Panc1 (cell line): ENCODE measurements around the gene DPEP3. TPM values are rescaled to one million over a fixed set of nuclear protein-coding genes. Genes with fewer than 3 reads are reported as not detected.

Experiments used
- ATAC-seq: fragments of 200-7000 bp; cut with Tn5 transposase; 2 replicates; pipeline ENCODE4 v1.9.1; 2020; ENCODE audit warnings: mild to moderate bottlenecking, moderate library complexity
- BruUV-seq: library from RNA; stranded (reverse); fragments of 400-500 nt; replicated peaks from 2 replicates; lab custom pipeline; 2021; lab: Mats Ljungman, UMichigan
- CTCF ChIA-PET: fragments of 300-600 bp; sonication (Branson Sonifier 250); formaldehyde crosslinking; loops from one replicate; lab custom pipeline; 2022; ENCODE audit warnings: antibody characterized with exemption; lab: Charles Lee
- POLR2A ChIA-PET: fragments of 300-600 bp; sonication (Branson Sonifier 250); formaldehyde crosslinking; loops from one replicate; lab custom pipeline; 2022; ENCODE audit warnings: antibody characterized with exemption; lab: Charles Lee
- DNase-seq: peaks from one replicate; pipeline ENCODE4 v3.0.0-alpha.2; 2010; ENCODE audit warnings: low read depth, low spot score
- H3K27ac ChIP-seq: 2 replicates; pipeline ENCODE4 v1.5.1; 2011; ENCODE audit warnings: mild to moderate bottlenecking, low read length, inconsistent platforms
- H3K27me3 ChIP-seq: fragments of 200-500 bp; sonication (Bioruptor generic); 2 replicates; pipeline ENCODE4 v1.6.0; 2014; ENCODE audit warnings: low read length, inconsistent platforms; ENCODE audit not compliant: control insufficient read depth, insufficient read depth
- H3K36me3 ChIP-seq: fragments of 200-500 bp; sonication (Bioruptor generic); 2 replicates; pipeline ENCODE4 v1.5.1; 2014; ENCODE audit warnings: inconsistent platforms, mild to moderate bottlenecking, low read length, moderate library complexity; ENCODE audit not compliant: control insufficient read depth, insufficient read depth
- H3K4me1 ChIP-seq: 2 replicates; pipeline ENCODE4 v1.5.1; 2011; ENCODE audit warnings: inconsistent platforms, mild to moderate bottlenecking, low read length, moderate library complexity; ENCODE audit not compliant: control insufficient read depth, insufficient read depth
- H3K4me3 ChIP-seq, 2 experiments: 2 replicates each; pipeline ENCODE4 v1.5.1; 2011 to 2012; ENCODE audit warnings: low read depth in 2 of 2, low read length in 2 of 2, mild to moderate bottlenecking in 2 of 2, inconsistent platforms in 1 of 2, moderate library complexity in 1 of 2
- H3K9me3 ChIP-seq: fragments of 200-500 bp; sonication (Bioruptor generic); 2 replicates; pipeline ENCODE4 v1.5.1; 2014; ENCODE audit warnings: low read depth, mild to moderate bottlenecking, inconsistent platforms, low read length, moderate library complexity; ENCODE audit not compliant: control insufficient read depth, insufficient read depth
- CTCF ChIP-seq: fragments of 450-650 bp; IDR thresholded peaks from 2 replicates; pipeline ENCODE4 v1.5.1; 2017; ENCODE audit warnings: mild to moderate bottlenecking
- POLR2AphosphoS5 ChIP-seq: IDR thresholded peaks from 2 replicates; pipeline ENCODE4 v1.6.1; 2012; ENCODE audit warnings: mild to moderate bottlenecking, low read depth, low read length, moderate library complexity
- REST ChIP-seq, 2 experiments: IDR thresholded peaks; 2 replicates each; pipeline ENCODE4 v1.6.1; 2011 to 2012; ENCODE audit warnings: low read depth in 2 of 2, control low read depth in 1 of 2, low read length in 1 of 2, mild to moderate bottlenecking in 1 of 2, moderate library complexity in 1 of 2; ENCODE audit not compliant: insufficient read depth in 1 of 2
- SIN3A ChIP-seq: IDR thresholded peaks from 2 replicates; pipeline ENCODE4 v1.6.1; 2012; ENCODE audit warnings: low read depth, mild to moderate bottlenecking, low read length, moderate library complexity, borderline replicate concordance; ENCODE audit not compliant: insufficient read depth
- TCF7L2 ChIP-seq: IDR thresholded peaks from 2 replicates; pipeline ENCODE4 v1.6.1; 2011; ENCODE audit warnings: mild to moderate bottlenecking, low read depth, low read length, inconsistent platforms
- in situ Hi-C: cut with HindIII; loops from 2 replicates; pipeline ENCODE4 v1.10.0; 2016; ENCODE audit warnings: low sequenced_read_pairs, low pct_unique_long_range_greater_than_20kb
- intact Hi-C: fragments of 100-400 bp; cut with micrococcal nuclease; formaldehyde crosslinking; loops from one replicate; pipeline ENCODE4 v1.10.0; 2022; ENCODE audit not compliant: unreplicated experiment
- total RNA-seq: library from RNA; stranded (reverse); gene quantifications from one replicate; pipeline ENCODE4 v1.2.1, GENCODE V29; 2021; ENCODE audit not compliant: unreplicated experiment

Gene DPEP3
- total RNA-seq, 1 experiment from 2014 or later = not detected

- H3K36me3 ChIP-seq = no peaks in the 10 kb centered on the region; the same call in 1 of the 2 replicates
- ChIA-PET POLR2A (no interaction called here), CTCF (interaction anchor here (0.5 to 0.6 kb wide), 2 partner anchors 33 to 44 kb away, joined by 3 to 5 read pairs; no protein-coding TSS in a partner anchor)
- no peak for ATAC-seq
- H3K4me1 ChIP-seq = no peaks in the 10 kb centered on the region
- intact Hi-C loops (no loop called here), in situ Hi-C loops (no loop called here)
- H3K27ac ChIP-seq = no peak overlapping the region
- no TSS peak for BruUV-seq
- DNase-seq = no peak
- no peak overlapping the region for H3K4me3 ChIP-seq
- no peak for TF ChIP-seq SIN3A
- TF ChIP-seq POLR2AphosphoS5 = no peak
- no peak for TF ChIP-seq TCF7L2
- no peak for TF ChIP-seq REST (IDR thresholded peaks at IDR 0.05; ENCODE audit: insufficient read depth in 1 of 2, low read depth in 2 of 2, low read length in 1 of 2)
- TF ChIP-seq CTCF = no peak
- no peaks in the 10 kb centered on the region for H3K9me3 ChIP-seq
- H3K27me3 ChIP-seq = no peaks in the 10 kb centered on the region
Measured at GRCh38 chr16:67957622-67958021, 22.7 kb downstream of the DPEP3 start.

GRCh38 chr16:67954421-67955196 is 25.7 kb downstream of the DPEP3 start:
- TF ChIP-seq POLR2AphosphoS5 = no peak
- no peak for TF ChIP-seq SIN3A
- no peak for TF ChIP-seq TCF7L2
- no peak for TF ChIP-seq REST (IDR thresholded peaks at IDR 0.05; ENCODE audit: insufficient read depth in 1 of 2, low read depth in 2 of 2, low read length in 1 of 2)
- no peak for TF ChIP-seq CTCF
- Histone ChIP-seq H3K4me1 (no peaks in the 10 kb centered on the region), H3K4me3 (no peak overlapping the region), H3K9me3 (no peaks in the 10 kb centered on the region), H3K36me3 (no peaks in the 10 kb centered on the region), H3K27me3 (no peaks in the 10 kb centered on the region), H3K27ac (no peak overlapping the region)
- ATAC-seq (no peak), DNase-seq (no peak)
- intact Hi-C loops = no loop called here
- ChIA-PET POLR2A (no interaction called here), CTCF (no interaction called here)
- no TSS peak for BruUV-seq
- in situ Hi-C loops = no loop called here
